Vagina (tissue), 2 donors: ENCODE data around the gene ANK2. TPM values are rescaled to one million over a fixed set of nuclear protein-coding genes. Genes with fewer than 3 reads are reported as not detected.

Experiments
- DNase-seq, 2 donors: peaks; one replicate each; pipeline ENCODE4 v3.0.0-alpha.2; 2017; ENCODE audit errors: extremely low spot score in 2 of 2
- H3K27ac ChIP-seq: fragments of 200-600 bp; sonication (generic); one replicate; pipeline ENCODE4 v1.5.1; 2019
- H3K27me3 ChIP-seq: fragments of 200-600 bp; sonication (generic); one replicate; pipeline ENCODE4 v1.5.1; 2019
- H3K36me3 ChIP-seq, 2 donors: fragments of 200-600 bp; sonication (generic); one replicate each; pipeline ENCODE4 v1.5.1; 2017 to 2019
- H3K4me1 ChIP-seq: fragments of 200-600 bp; sonication (generic); one replicate; pipeline ENCODE4 v1.5.1; 2019
- H3K4me3 ChIP-seq, 2 donors: fragments of 200-600 bp; sonication (generic); 1 replicate in 1 of 2; 2 replicates in 1 of 2; pipeline ENCODE4 v1.5.1; 2016 to 2019
- H3K9me3 ChIP-seq: fragments of 200-600 bp; sonication (generic); one replicate; pipeline ENCODE4 v1.5.1; 2019
- CTCF ChIP-seq, 3 experiments: fragments of 450-650 bp in 2 of 3; fragments of 200-600 bp in 1 of 3; sonication (generic) in 1 of 3; IDR thresholded peaks; one replicate each; pipeline ENCODE4 v1.5.1; 2017 to 2019; ENCODE audit warnings: antibody characterized with exemption in 3 of 3, mild to moderate bottlenecking in 2 of 3, moderate library complexity in 2 of 3
- POLR2A ChIP-seq, 2 donors: fragments of 450-650 bp; IDR thresholded peaks; one replicate each; pipeline ENCODE4 v1.6.1; 2017; ENCODE audit warnings: antibody characterized with exemption in 2 of 2, mild to moderate bottlenecking in 2 of 2, moderate library complexity in 2 of 2
- POLR2AphosphoS5 ChIP-seq, 2 donors: sonication (generic); formaldehyde crosslinking; IDR thresholded peaks; one replicate each; pipeline ENCODE4 v1.9.0; 2017; ENCODE audit warnings: antibody characterized with exemption in 2 of 2, mild to moderate bottlenecking in 2 of 2, low read depth in 1 of 2; ENCODE audit not compliant: insufficient read depth in 1 of 2
- intact Hi-C: fragments of 100-400 bp; cut with DNase I; formaldehyde crosslinking; loops from one replicate; pipeline ENCODE4 v1.15.1; 2023
- total RNA-seq: library from RNA; depleted of rRNA; stranded (reverse); fragments of >200 nt; gene quantifications from one replicate; pipeline ENCODE4 v1.2.3, GENCODE V29; 2016

The ANK2 gene
- total RNA-seq, 1 donor from 2014 or later: 64.6 TPM

DNA sequence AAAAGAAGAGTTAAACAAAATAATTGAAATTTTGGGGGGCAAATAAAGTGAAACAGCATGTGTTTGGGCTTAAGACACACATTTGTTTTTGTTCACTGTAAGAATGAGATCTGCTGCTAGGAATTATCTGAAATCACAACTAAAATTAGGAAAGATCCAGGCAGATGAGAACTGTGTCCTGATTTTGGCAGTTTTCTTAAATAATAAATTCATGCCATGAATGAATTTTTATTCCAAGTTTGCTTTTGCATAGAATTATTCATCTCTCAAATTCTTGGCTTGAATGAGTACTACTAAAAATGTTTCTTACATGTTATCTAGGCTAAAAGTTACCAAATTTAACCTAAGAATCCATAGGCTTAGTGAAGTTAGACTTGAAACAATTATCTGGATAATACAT, 321.7 kb downstream of the ANK2 start:
- intact Hi-C loops: no loop called here
- Histone ChIP-seq H3K4me1 (no peaks in the 10 kb centered on the region), H3K27me3 (no peaks in the 10 kb centered on the region), H3K27ac (no peak overlapping the region), H3K4me3 (no peak overlapping the region), H3K36me3 (peaks cover 0 to 14% of the 10 kb centered on the region in 2 donors), H3K9me3 (no peaks in the 10 kb centered on the region)
- TF ChIP-seq POLR2A (IDR thresholded peaks at IDR 0.05) (no peak), POLR2AphosphoS5 (IDR thresholded peaks at IDR 0.05; ENCODE audit: insufficient read depth in 1 of 2, low read depth in 1 of 2) (no peak), CTCF (IDR thresholded peaks at IDR 0.05) (no peak)
- no peak for DNase-seq

DNA sequence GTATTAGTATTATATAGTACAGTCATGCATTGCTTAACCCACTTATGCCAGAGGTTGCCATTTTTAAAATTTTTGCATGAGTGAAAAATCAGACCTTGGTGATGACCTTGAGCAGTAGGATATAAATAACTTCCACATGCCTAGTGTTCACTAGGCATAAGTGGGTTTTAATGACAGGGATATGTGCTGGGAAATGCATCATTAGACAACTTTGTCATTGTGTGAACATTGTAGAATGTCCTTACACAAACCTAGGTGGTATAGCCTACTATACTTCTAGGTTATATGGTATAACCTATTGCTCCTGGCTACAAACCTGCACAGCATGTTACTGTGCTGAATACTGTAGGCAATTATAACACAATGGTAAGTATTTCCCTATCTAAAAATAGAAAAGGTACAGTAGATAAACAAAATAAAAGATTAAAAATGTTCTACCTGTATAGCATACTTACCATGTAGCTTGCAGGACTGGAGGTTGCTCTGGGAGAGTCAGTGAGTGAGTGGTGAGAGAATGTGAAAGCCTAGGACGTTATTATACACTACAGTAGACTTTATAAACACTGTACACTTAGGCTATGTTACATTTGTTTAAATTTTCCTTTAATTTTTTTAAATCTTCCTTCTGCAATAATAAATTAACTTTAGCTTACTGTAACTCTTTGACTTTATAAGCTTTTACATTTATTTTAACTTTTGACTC, 326.7 kb downstream of the ANK2 start:
- DNase-seq: no peak
- H3K27me3 ChIP-seq: no peaks in the 10 kb centered on the region
- H3K4me3 ChIP-seq: no peak overlapping the region
- H3K36me3 ChIP-seq: peaks cover 0 to 5% of the 10 kb centered on the region in 2 donors
- intact Hi-C loops: no loop called here
- H3K27ac ChIP-seq: no peak overlapping the region
- no peak for TF ChIP-seq CTCF (IDR thresholded peaks at IDR 0.05)
- no peak for TF ChIP-seq POLR2A (IDR thresholded peaks at IDR 0.05)
- no peak for TF ChIP-seq POLR2AphosphoS5 (IDR thresholded peaks at IDR 0.05; ENCODE audit: insufficient read depth in 1 of 2, low read depth in 1 of 2)
- H3K4me1 ChIP-seq: no peaks in the 10 kb centered on the region
- H3K9me3 ChIP-seq: no peaks in the 10 kb centered on the region

DNA sequence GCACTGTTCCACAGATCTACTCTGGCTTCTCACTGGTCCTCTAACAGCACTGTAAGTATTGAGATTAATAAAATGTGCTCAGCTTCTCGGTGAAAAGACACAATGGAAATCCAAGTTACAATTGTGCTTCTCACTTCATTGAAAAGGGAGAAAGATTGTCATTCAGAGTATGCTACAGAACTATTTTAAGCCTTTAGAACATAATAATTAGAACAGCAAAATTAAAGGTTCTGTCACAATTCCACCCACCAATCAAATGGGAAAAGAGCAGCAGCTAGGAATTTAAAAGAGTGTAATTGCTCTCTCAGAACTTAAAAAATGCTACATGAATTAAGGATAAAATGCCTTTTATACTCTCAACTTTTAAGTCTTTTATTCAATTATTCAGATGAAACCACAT, 329.4 kb downstream of the ANK2 start:
- Histone ChIP-seq H3K27me3 (no peaks in the 10 kb centered on the region), H3K4me3 (no peak overlapping the region), H3K4me1 (peaks cover 20% of the 10 kb centered on the region), H3K36me3 (no peaks in the 10 kb centered on the region), H3K9me3 (no peaks in the 10 kb centered on the region), H3K27ac (no peak overlapping the region)
- DNase-seq: no peak
- TF ChIP-seq CTCF (IDR thresholded peaks at IDR 0.05) (no peak), POLR2AphosphoS5 (IDR thresholded peaks at IDR 0.05; ENCODE audit: insufficient read depth in 1 of 2, low read depth in 1 of 2) (no peak), POLR2A (IDR thresholded peaks at IDR 0.05) (no peak)
- intact Hi-C loops: no loop called here

- peak overlapping the region; percentile 65 for H3K27ac ChIP-seq
- DNase-seq: no peak
- no peak for TF ChIP-seq POLR2A (IDR thresholded peaks at IDR 0.05)
- TF ChIP-seq POLR2AphosphoS5 (IDR thresholded peaks at IDR 0.05; ENCODE audit: insufficient read depth in 1 of 2, low read depth in 1 of 2): peak in 1 of 2 donors; percentile 10
- TF ChIP-seq CTCF (IDR thresholded peaks at IDR 0.05): no peak
These were observed 333.3 kb downstream of the ANK2 start for GRCh38 chr4:113382704-113383103.

GRCh38 chr4:113383111-113383785, 333.8 kb downstream of the ANK2 start:
- intact Hi-C loops: no loop called here
- Histone ChIP-seq H3K27ac (peak overlapping the region; percentile 65), H3K9me3 (no peaks in the 10 kb centered on the region), H3K4me3 (no peak overlapping the region), H3K27me3 (no peaks in the 10 kb centered on the region), H3K4me1 (peaks cover 33% of the 10 kb centered on the region), H3K36me3 (no peaks in the 10 kb centered on the region)
- no peak for DNase-seq
- TF ChIP-seq POLR2AphosphoS5 (IDR thresholded peaks at IDR 0.05; ENCODE audit: insufficient read depth in 1 of 2, low read depth in 1 of 2): peak in 1 of 2 donors; percentile 48
- no peak for TF ChIP-seq CTCF (IDR thresholded peaks at IDR 0.05)

More at GRCh38 chr4:113382704-113383103, 333.3 kb downstream of the ANK2 start:
- Histone ChIP-seq H3K4me3 (no peak overlapping the region), H3K27me3 (no peaks in the 10 kb centered on the region), H3K9me3 (no peaks in the 10 kb centered on the region), H3K4me1 (peaks cover 33% of the 10 kb centered on the region), H3K36me3 (no peaks in the 10 kb centered on the region)
- intact Hi-C loops: no loop called here
